ENCODE results near the gene HSF4.

GRCh38 chr16:67207249-67208091 is 42.9 kb downstream of the HSF4 start:
- TF ChIP-seq CTCF (conservative IDR thresholded peaks at IDR 0.05 in 1 of 2, IDR thresholded peaks at IDR 0.05 in 1 of 2; ENCODE audit: extremely low read depth in 1 of 2, insufficient read depth in 1 of 2, low read depth in 1 of 2, low read length in 2 of 2) (no peak), EZH2 (IDR thresholded peaks at IDR 0.05; ENCODE audit: borderline replicate concordance, low read length) (no peak)
